GM21619 (cell line): ENCODE data around the gene PLET1.

Experiments used
- ATAC-seq: cut with Tn5 transposase; IDR thresholded peaks from one replicate; pipeline ENCODE4 v1.9.1; 2021; ENCODE audit not compliant: unreplicated experiment

Gene PLET1

GRCh38 chr11:112247201-112247600, 13.5 kb downstream of the PLET1 start:
- ATAC-seq: no peak

GRCh38 chr11:112241486-112241885, 19.2 kb downstream of the PLET1 start:
- no peak for ATAC-seq

GRCh38 chr11:112238041-112238440, 22.6 kb downstream of the PLET1 start:
- ATAC-seq: no peak

GRCh38 chr11:112237451-112237850, 23.2 kb downstream of the PLET1 start:
- ATAC-seq: no peak

- ATAC-seq: peak; percentile 70
These were observed 24.8 kb downstream of the PLET1 start for GRCh38 chr11:112235750-112236390.

GRCh38 chr11:112231952-112232351, 28.7 kb downstream of the PLET1 start:
- no peak for ATAC-seq

- ATAC-seq: no peak
These were observed 30.8 kb downstream of the PLET1 start for GRCh38 chr11:112229746-112230433.

GRCh38 chr11:112229159-112229558, 31.5 kb downstream of the PLET1 start:
- ATAC-seq: no peak

- ATAC-seq: no peak
These were observed 32.0 kb downstream of the PLET1 start for GRCh38 chr11:112228706-112229105.

- no peak for ATAC-seq
These were observed 33.2 kb downstream of the PLET1 start for GRCh38 chr11:112227471-112227870.

- peak; percentile 37 for ATAC-seq
These were observed 33.7 kb downstream of the PLET1 start for GRCh38 chr11:112226831-112227401.

GRCh38 chr11:112226062-112226830, 34.4 kb downstream of the PLET1 start, which contains the start of gene PTS:
PTS (plus strand) TSS chr11:112226428; CDS start chr11:112226444, 16 bp downstream.
- peak; percentile 95 for ATAC-seq

GRCh38 chr11:112225753-112226061, 35.0 kb downstream of the PLET1 start:
- ATAC-seq: no peak

GRCh38 chr11:112223754-112224532, 36.7 kb downstream of the PLET1 start:
- no peak for ATAC-seq

- ATAC-seq: no peak
These were observed 37.5 kb downstream of the PLET1 start for GRCh38 chr11:112223121-112223520.

GRCh38 chr11:112222303-112222702, 38.4 kb downstream of the PLET1 start:
- no peak for ATAC-seq

- ATAC-seq: no peak
These were observed 39.3 kb downstream of the PLET1 start for GRCh38 chr11:112221274-112221835.

GRCh38 chr11:112219476-112220232, 41.0 kb downstream of the PLET1 start:
- peak; percentile 96 for ATAC-seq

GRCh38 chr11:112216561-112217105, 44.0 kb downstream of the PLET1 start:
- ATAC-seq: no peak

- no peak for ATAC-seq
These were observed 45.0 kb downstream of the PLET1 start for GRCh38 chr11:112215621-112216020.
